ENCODE measurements around the gene STPG4. TPM values are rescaled to one million over a fixed set of nuclear protein-coding genes. Genes with fewer than 3 reads are reported as not detected.

STPG4 gene
- total and polyA plus RNA-seq, 2 of the 8 experiments (the other 6 are each of a cell fraction or from before 2014, with no cell fraction given) = 0.28 TPM; not detected in 1

DNA sequence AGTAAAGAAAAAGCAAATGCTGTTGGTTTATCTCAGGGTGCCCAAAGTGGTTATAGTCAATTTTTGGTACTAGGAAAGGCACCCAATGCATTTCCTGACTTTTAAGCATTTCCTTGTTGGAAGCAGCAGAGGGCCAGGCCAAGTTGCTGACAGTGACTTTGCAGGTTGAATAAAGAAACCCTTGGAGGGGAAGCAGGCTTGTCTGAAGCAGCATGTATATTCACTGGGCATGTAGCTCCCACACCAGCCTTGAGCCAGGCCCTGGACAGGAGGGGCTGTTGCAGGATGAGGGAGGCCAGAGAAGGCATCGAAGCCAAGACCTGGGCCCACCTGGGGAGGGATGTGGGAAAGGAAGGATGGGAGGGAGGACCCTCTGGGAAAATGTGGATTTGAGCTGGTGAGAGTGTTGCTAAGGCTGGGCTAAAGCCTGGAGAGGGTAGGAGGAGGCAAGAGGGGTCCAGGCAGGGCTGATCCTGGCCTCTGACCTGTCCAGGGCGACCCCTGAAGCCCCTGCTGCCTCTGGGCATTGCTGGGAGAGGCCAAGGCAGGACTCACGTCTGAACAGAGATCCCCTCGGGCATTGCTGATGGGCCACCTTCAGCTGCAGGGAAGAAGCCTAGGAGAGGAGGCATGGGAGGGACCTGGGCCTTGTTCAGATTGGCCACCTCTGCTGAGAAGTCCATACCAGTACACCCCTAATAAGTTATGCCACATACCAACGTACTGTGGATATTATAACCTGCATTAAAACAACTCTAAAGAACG lies 79.6 kb downstream of the STPG4 start:
- peak overlapping the region; percentile 46; the same call in 1 of the 2 replicates for H3K27ac ChIP-seq (ENCODE audit: low read depth, low read length)
- H3K4me2 ChIP-seq (ENCODE audit: insufficient read depth in 1 of 2, low read depth in 2 of 2, low read length in 2 of 2) = no peak overlapping the region
- H3K4me1 ChIP-seq (replicated peaks in 1 of 4; ENCODE audit: control insufficient read depth in 3 of 4, insufficient read depth in 4 of 4, low read length in 3 of 4) = peaks cover 0 to 37% (median 19%) of the 10 kb centered on the region in 4 experiments; a peak in 6 of 7 replicates
- no peak overlapping the region for H3K9ac ChIP-seq (replicated peaks in 1 of 4; ENCODE audit: extremely low read depth in 1 of 4, low read depth in 3 of 4, low read length in 3 of 4)
- H3K79me1 ChIP-seq (ENCODE audit: low read depth, low read length) = no peaks in the 10 kb centered on the region
- H3K23me2 ChIP-seq (ENCODE audit: low read depth, low read length) = no peaks in the 10 kb centered on the region
- peak overlapping the region; percentile 32 for H2BK12ac ChIP-seq (ENCODE audit: low read depth, low read length)
- H4K8ac ChIP-seq (ENCODE audit: extremely low read depth, insufficient read depth, low read length) = no peak overlapping the region
- H3K27me3 ChIP-seq (replicated peaks in 1 of 4; ENCODE audit: control insufficient read depth in 3 of 4, extremely low read depth in 1 of 4, insufficient read depth in 3 of 4, low read length in 3 of 4) = no peaks in the 10 kb centered on the region
- no peaks in the 10 kb centered on the region for H3K36me3 ChIP-seq (ENCODE audit: control insufficient read depth in 2 of 4, insufficient read depth in 4 of 4, low read length in 3 of 4)
- no peak for DNase-seq (ENCODE audit: low read depth in 1 of 2, low spot score in 2 of 2)
- POLR2A ChIA-PET (ENCODE audit: partially characterized antibody) = interaction anchor here (1.1 kb wide), 1 partner anchor 13 kb away, joined by 3 read pairs; no protein-coding TSS in a partner anchor
- H3K4me3 ChIP-seq (ENCODE audit: extremely low read depth in 1 of 4, insufficient read depth in 2 of 4, low read depth in 3 of 4, low read length in 4 of 4) = no peak overlapping the region; a peak in 1 of 8 replicates
- WGBS, 2 experiments (ENCODE audit: extremely low coverage in 1 of 2, insufficient coverage in 1 of 2, insufficient read length in 1 of 2, insufficient replicate concordance in 2 of 2, low coverage in 1 of 2, low lambda C conversion rate in 2 of 2, missing lambda C conversion rate in 1 of 2) = 84% methylated on average over 6 of the region's 6 CpGs; no CpG with 5 or more reads in 1 of the 2 experiments
- no peak overlapping the region; the same call in 1 of the 2 replicates for H3K18ac ChIP-seq (ENCODE audit: extremely low read depth, low read length)
- H3K4ac ChIP-seq (replicated peaks; ENCODE audit: insufficient read length, low read depth, low read length) = no peak overlapping the region
- H2BK15ac ChIP-seq (ENCODE audit: low read length) = no peak overlapping the region
- no peak overlapping the region for H2BK120ac ChIP-seq (replicated peaks; ENCODE audit: low read depth, low read length)
- no peak overlapping the region for H4K5ac ChIP-seq (ENCODE audit: insufficient read length, low read depth, low read length)
- H2AFZ ChIP-seq (ENCODE audit: low read length) = no peak overlapping the region
- peak overlapping the region; percentile 56; the same call in 1 of the 2 replicates for H2AK5ac ChIP-seq (ENCODE audit: low read depth, low read length)
- no peak for FAIRE-seq
- TF ChIP-seq RAD21 (IDR thresholded peaks at IDR 0.05 in 1 of 2, conservative IDR thresholded peaks at IDR 0.05 in 1 of 2; ENCODE audit: low read depth in 2 of 2, low read length in 2 of 2) (peak; percentile 7 to 12; a peak in 1 of 4 replicates), KDM1A (IDR thresholded peaks at IDR 0.05; ENCODE audit: borderline replicate concordance, low read length) (no peak)
- no peaks in the 10 kb centered on the region for H3K9me3 ChIP-seq (ENCODE audit: insufficient read depth in 2 of 2, low read depth in 1 of 2, low read length in 1 of 2)
- H4K91ac ChIP-seq (replicated peaks; ENCODE audit: insufficient read length, low read length) = peak overlapping the region; percentile 31
- H3K56ac ChIP-seq (replicated peaks; ENCODE audit: insufficient read length, low read depth, low read length) = no peak overlapping the region
- CTCF ChIA-PET (ENCODE audit: partially characterized antibody) = interaction anchor here (0.9 to 2.4 kb wide), 5 partner anchors 28 to 194 kb away, joined by 3 to 9 read pairs (median 3); no protein-coding TSS in a partner anchor
- no peaks in the 10 kb centered on the region for H4K20me1 ChIP-seq (replicated peaks in 1 of 2; ENCODE audit: control insufficient read depth in 1 of 2, insufficient read depth in 2 of 2, low read length in 2 of 2)
- H3K14ac ChIP-seq (ENCODE audit: insufficient read length) = no peak overlapping the region
- no peaks in the 10 kb centered on the region for H3K79me2 ChIP-seq (ENCODE audit: control insufficient read depth in 1 of 2, insufficient read depth in 2 of 2, low read length in 2 of 2)
- H2BK5ac ChIP-seq (ENCODE audit: low read depth, low read length) = peak overlapping the region; percentile 48; the same call in 1 of the 2 replicates
- H3K23ac ChIP-seq (ENCODE audit: insufficient read length) = no peak overlapping the region
- no peak overlapping the region for H2BK20ac ChIP-seq (ENCODE audit: low read length)

All from H1 (cell line).